HEK293 (cell line): Measurements from ENCODE around the gene SART1.

Source experiments
- CTCF ChIA-PET: fragments of 350-600 bp; formaldehyde crosslinking; extraction: SDS; loops from one replicate; lab custom pipeline; 2021; ENCODE audit warnings: antibody characterized with exemption; lab: Yijun Ruan, JAX
- POLR2A ChIA-PET: fragments of 300-600 bp; formaldehyde crosslinking; extraction: SDS; loops from one replicate; lab custom pipeline; 2020; ENCODE audit warnings: antibody characterized with exemption, inconsistent platforms; lab: Yijun Ruan, JAX
- H3K27ac ChIP-seq: fragments of 200-500 bp; sonication (Bioruptor generic); 2 replicates; pipeline ENCODE4 v1.5.1; 2014; ENCODE audit warnings: low read depth, low read length, control low read depth, inconsistent platforms; ENCODE audit errors: extremely low read depth
- H3K36me3 ChIP-seq, 2 experiments: fragments of 200-500 bp in 1 of 2; sonication (Bioruptor generic) in 1 of 2; 1 replicate in 1 of 2; 2 replicates in 1 of 2; pipeline ENCODE4 v1.5.1; 2014 to 2017; ENCODE audit warnings: inconsistent platforms in 2 of 2, low read length in 2 of 2; ENCODE audit not compliant: control insufficient read depth in 2 of 2, insufficient read depth in 1 of 2
- H3K4me1 ChIP-seq: fragments of 200-500 bp; sonication (Bioruptor generic); 2 replicates; pipeline ENCODE4 v1.5.1; 2014; ENCODE audit warnings: mild to moderate bottlenecking, low read length, inconsistent platforms; ENCODE audit not compliant: control insufficient read depth, insufficient read depth
- H3K4me3 ChIP-seq: 2 replicates; pipeline ENCODE4 v1.5.1; 2011; ENCODE audit warnings: low read depth, mild to moderate bottlenecking, control low read depth, low read length, moderate library complexity
- H3K9me3 ChIP-seq: fragments of 200-500 bp; sonication (Bioruptor generic); 2 replicates; pipeline ENCODE4 v1.5.1; 2014; ENCODE audit warnings: low read depth, low read length, inconsistent platforms; ENCODE audit not compliant: control insufficient read depth, insufficient read depth
- GFI1B ChIP-seq: fragments of 450-650 bp; formaldehyde crosslinking; IDR thresholded peaks from 2 replicates; pipeline ENCODE4 v1.5.1; 2016; ENCODE audit warnings: missing biosample characterization, missing genetic modification characterization
- SCRT2 ChIP-seq: fragments of 450-650 bp; formaldehyde crosslinking; IDR thresholded peaks from 2 replicates; pipeline ENCODE4 v1.5.1; 2016; ENCODE audit warnings: missing biosample characterization, missing genetic modification characterization
- SP7 ChIP-seq: fragments of 450-650 bp; formaldehyde crosslinking; IDR thresholded peaks from 2 replicates; pipeline ENCODE4 v1.5.1; 2016; ENCODE audit warnings: missing biosample characterization, missing genetic modification characterization
- ZBTB7A ChIP-seq: fragments of 450-650 bp; formaldehyde crosslinking; IDR thresholded peaks from 2 replicates; pipeline ENCODE4 v1.5.1; 2016; ENCODE audit warnings: low read depth, missing biosample characterization, missing genetic modification characterization
- ZFP37 ChIP-seq: fragments of 450-650 bp; formaldehyde crosslinking; IDR thresholded peaks from 2 replicates; pipeline ENCODE4 v1.5.1; 2016; ENCODE audit warnings: missing biosample characterization, missing genetic modification characterization
- ZIC2 ChIP-seq: fragments of 450-650 bp; formaldehyde crosslinking; IDR thresholded peaks from 2 replicates; pipeline ENCODE4 v1.5.1; 2016; ENCODE audit warnings: missing biosample characterization, missing genetic modification characterization
- ZNF140 ChIP-seq: fragments of 450-650 bp; formaldehyde crosslinking; IDR thresholded peaks from 2 replicates; pipeline ENCODE4 v1.5.1; 2016; ENCODE audit warnings: missing biosample characterization, missing genetic modification characterization
- ZNF202 ChIP-seq: fragments of 450-650 bp; formaldehyde crosslinking; IDR thresholded peaks from 2 replicates; pipeline ENCODE4 v1.5.1; 2016; ENCODE audit warnings: missing biosample characterization, missing genetic modification characterization, borderline replicate concordance
- ZNF473 ChIP-seq: fragments of 450-650 bp; formaldehyde crosslinking; IDR thresholded peaks from 2 replicates; pipeline ENCODE4 v1.5.1; 2017; ENCODE audit warnings: missing biosample characterization, missing genetic modification characterization
- ZNF48 ChIP-seq: fragments of 450-650 bp; formaldehyde crosslinking; IDR thresholded peaks from 2 replicates; pipeline ENCODE4 v1.5.1; 2016; ENCODE audit warnings: missing biosample characterization, missing genetic modification characterization
- ZNF529 ChIP-seq: fragments of 450-650 bp; formaldehyde crosslinking; IDR thresholded peaks from 2 replicates; pipeline ENCODE4 v1.5.1; 2017; ENCODE audit warnings: missing genetic modification characterization, missing biosample characterization; ENCODE audit not compliant: insufficient replicate concordance
- ZNF768 ChIP-seq: fragments of 450-650 bp; formaldehyde crosslinking; IDR thresholded peaks from 2 replicates; pipeline ENCODE4 v1.5.1; 2018; ENCODE audit warnings: missing biosample characterization, mild to moderate bottlenecking, missing genetic modification characterization
- ZNF776 ChIP-seq: fragments of 450-650 bp; formaldehyde crosslinking; IDR thresholded peaks from 2 replicates; pipeline ENCODE4 v1.5.0; 2017; ENCODE audit warnings: missing biosample characterization, missing genetic modification characterization, borderline replicate concordance
- TF ChIP-seq, protein P1 (sequence below): fragments of 450-650 bp; formaldehyde crosslinking; IDR thresholded peaks from 2 replicates; pipeline ENCODE4 v1.5.1; 2016; ENCODE audit warnings: missing biosample characterization, missing genetic modification characterization
- TF ChIP-seq, protein P2 (sequence below): fragments of 450-650 bp; formaldehyde crosslinking; IDR thresholded peaks from 2 replicates; pipeline ENCODE4 v1.5.1; 2016; ENCODE audit warnings: missing biosample characterization, missing genetic modification characterization
- TF ChIP-seq, protein P3 (sequence below): fragments of 450-650 bp; formaldehyde crosslinking; IDR thresholded peaks from 2 replicates; pipeline ENCODE4 v1.5.1; 2016; ENCODE audit warnings: missing biosample characterization, missing genetic modification characterization
- TF ChIP-seq, protein P4 (sequence below): fragments of 450-650 bp; formaldehyde crosslinking; IDR thresholded peaks from 2 replicates; pipeline ENCODE4 v1.5.1; 2016; ENCODE audit warnings: missing biosample characterization, missing genetic modification characterization
- TF ChIP-seq, protein P5 (sequence below): IDR thresholded peaks from 2 replicates; pipeline ENCODE4 v1.6.1; 2011; ENCODE audit warnings: mild to moderate bottlenecking, low read depth, low read length, borderline replicate concordance
- TF ChIP-seq, protein P6 (sequence below): fragments of 450-650 bp; formaldehyde crosslinking; optimal IDR thresholded peaks from 2 replicates; pipeline ENCODE3; 2016; ENCODE audit warnings: missing biosample characterization, mild to moderate bottlenecking, missing genetic modification characterization
- TF ChIP-seq, protein P7 (sequence below): fragments of 450-650 bp; formaldehyde crosslinking; IDR thresholded peaks from 2 replicates; pipeline ENCODE4 v1.5.1; 2016; ENCODE audit warnings: missing biosample characterization, missing genetic modification characterization

Gene SART1

DNA sequence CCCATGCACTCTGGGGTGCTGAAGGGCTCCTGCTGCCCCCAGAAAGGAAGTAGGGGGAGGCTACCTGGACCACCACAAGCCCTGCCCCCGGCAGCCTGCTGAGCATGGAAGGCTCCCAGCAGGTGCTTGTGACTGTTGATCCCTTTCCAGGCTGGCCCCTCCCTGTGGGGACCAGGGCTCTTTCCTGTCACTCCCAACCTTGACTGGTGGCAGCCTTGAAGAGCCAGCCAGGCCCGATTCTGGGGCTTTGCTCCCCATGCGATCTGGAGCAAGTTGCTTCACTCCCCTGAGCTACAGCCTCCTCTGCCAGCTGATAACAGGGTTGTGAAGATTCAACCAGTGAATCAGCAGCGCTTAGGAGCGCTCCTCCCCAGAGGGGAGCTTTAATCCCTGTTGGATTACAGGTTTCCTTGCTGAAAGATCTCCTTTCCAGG is 45.7 kb downstream of the SART1 start:
- Histone ChIP-seq H3K27ac (no peak overlapping the region), H3K4me3 (no peak overlapping the region), H3K4me1 (no peaks in the 10 kb centered on the region), H3K36me3 (peaks cover 0 to 31% of the 10 kb centered on the region in 2 experiments; a peak in 1 of 3 replicates), H3K9me3 (no peaks in the 10 kb centered on the region)
- ChIA-PET CTCF (interaction anchor here (0.6 to 2.2 kb wide), 5 partner anchors 15 to 185 kb away, joined by 3 to 11 read pairs (median 3); partner anchors contain the start of gene MUS81), POLR2A (no interaction called here)
- TF ChIP-seq ZIC2 (peak; percentile 61), SP7 (tag by site-specific recombination) (peak; percentile 53; the same call in 1 of the 2 replicates), GFI1B (tag by site-specific recombination) (no peak), ZNF776 (tag by site-specific recombination) (no peak), SCRT2 (no peak), ZNF473 (tag by site-specific recombination) (no peak)
- TF ChIP-seq, protein P1, sequence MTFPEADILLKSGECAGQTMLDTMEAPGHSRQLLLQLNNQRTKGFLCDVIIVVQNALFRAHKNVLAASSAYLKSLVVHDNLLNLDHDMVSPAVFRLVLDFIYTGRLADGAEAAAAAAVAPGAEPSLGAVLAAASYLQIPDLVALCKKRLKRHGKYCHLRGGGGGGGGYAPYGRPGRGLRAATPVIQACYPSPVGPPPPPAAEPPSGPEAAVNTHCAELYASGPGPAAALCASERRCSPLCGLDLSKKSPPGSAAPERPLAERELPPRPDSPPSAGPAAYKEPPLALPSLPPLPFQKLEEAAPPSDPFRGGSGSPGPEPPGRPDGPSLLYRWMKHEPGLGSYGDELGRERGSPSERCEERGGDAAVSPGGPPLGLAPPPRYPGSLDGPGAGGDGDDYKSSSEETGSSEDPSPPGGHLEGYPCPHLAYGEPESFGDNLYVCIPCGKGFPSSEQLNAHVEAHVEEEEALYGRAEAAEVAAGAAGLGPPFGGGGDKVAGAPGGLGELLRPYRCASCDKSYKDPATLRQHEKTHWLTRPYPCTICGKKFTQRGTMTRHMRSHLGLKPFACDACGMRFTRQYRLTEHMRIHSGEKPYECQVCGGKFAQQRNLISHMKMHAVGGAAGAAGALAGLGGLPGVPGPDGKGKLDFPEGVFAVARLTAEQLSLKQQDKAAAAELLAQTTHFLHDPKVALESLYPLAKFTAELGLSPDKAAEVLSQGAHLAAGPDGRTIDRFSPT = no peak
- TF ChIP-seq, protein P2, sequence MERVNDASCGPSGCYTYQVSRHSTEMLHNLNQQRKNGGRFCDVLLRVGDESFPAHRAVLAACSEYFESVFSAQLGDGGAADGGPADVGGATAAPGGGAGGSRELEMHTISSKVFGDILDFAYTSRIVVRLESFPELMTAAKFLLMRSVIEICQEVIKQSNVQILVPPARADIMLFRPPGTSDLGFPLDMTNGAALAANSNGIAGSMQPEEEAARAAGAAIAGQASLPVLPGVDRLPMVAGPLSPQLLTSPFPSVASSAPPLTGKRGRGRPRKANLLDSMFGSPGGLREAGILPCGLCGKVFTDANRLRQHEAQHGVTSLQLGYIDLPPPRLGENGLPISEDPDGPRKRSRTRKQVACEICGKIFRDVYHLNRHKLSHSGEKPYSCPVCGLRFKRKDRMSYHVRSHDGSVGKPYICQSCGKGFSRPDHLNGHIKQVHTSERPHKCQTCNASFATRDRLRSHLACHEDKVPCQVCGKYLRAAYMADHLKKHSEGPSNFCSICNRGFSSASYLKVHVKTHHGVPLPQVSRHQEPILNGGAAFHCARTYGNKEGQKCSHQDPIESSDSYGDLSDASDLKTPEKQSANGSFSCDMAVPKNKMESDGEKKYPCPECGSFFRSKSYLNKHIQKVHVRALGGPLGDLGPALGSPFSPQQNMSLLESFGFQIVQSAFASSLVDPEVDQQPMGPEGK (tag by site-specific recombination) = 0 out of 2 replicates have a peak, but pooled peaks have one; percentile 21

DNA sequence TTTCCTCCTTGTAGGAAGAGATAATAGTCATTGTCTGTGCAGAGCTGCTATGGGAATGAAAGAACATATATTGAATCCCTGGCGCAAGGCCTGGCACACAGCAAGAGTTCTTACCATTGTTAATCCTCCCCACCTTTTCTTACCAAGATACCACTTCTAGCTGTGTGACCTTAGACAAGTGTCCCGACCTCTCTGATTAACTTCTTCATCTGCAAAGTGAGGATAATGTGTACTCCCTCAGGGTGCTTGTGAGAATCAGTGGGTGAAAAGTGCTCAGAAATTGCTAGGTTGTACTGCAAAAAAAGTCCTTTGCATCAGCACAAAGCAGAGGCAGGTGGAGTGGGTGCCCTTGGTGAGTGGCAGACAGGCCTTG is 46.5 kb downstream of the SART1 start:
- H3K4me3 ChIP-seq = no peak overlapping the region
- no peaks in the 10 kb centered on the region for H3K4me1 ChIP-seq
- ChIA-PET POLR2A (interaction anchor here (1.2 to 1.4 kb wide), 2 partner anchors 149 to 150 kb away, joined by 3 to 4 read pairs; no protein-coding TSS in a partner anchor), CTCF (interaction anchor here (0.9 to 2.2 kb wide), 4 partner anchors 14 to 166 kb away, joined by 3 to 11 read pairs (median 8); no protein-coding TSS in a partner anchor)
- H3K27ac ChIP-seq = no peak overlapping the region
- no peaks in the 10 kb centered on the region for H3K9me3 ChIP-seq
- H3K36me3 ChIP-seq = peaks cover 0 to 31% of the 10 kb centered on the region in 2 experiments; a peak in 1 of 3 replicates
- TF ChIP-seq ZNF140 (tag by site-specific recombination) (no peak), ZNF768 (tag by site-specific recombination) (peak; percentile 86)
- TF ChIP-seq, protein P3, sequence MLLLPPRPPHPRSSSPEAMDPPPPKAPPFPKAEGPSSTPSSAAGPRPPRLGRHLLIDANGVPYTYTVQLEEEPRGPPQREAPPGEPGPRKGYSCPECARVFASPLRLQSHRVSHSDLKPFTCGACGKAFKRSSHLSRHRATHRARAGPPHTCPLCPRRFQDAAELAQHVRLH (tag by site-specific recombination) = 0 out of 2 replicates have a peak, but pooled peaks have one; percentile 43
- TF ChIP-seq, protein P4, sequence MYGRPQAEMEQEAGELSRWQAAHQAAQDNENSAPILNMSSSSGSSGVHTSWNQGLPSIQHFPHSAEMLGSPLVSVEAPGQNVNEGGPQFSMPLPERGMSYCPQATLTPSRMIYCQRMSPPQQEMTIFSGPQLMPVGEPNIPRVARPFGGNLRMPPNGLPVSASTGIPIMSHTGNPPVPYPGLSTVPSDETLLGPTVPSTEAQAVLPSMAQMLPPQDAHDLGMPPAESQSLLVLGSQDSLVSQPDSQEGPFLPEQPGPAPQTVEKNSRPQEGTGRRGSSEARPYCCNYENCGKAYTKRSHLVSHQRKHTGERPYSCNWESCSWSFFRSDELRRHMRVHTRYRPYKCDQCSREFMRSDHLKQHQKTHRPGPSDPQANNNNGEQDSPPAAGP = no peak

DNA sequence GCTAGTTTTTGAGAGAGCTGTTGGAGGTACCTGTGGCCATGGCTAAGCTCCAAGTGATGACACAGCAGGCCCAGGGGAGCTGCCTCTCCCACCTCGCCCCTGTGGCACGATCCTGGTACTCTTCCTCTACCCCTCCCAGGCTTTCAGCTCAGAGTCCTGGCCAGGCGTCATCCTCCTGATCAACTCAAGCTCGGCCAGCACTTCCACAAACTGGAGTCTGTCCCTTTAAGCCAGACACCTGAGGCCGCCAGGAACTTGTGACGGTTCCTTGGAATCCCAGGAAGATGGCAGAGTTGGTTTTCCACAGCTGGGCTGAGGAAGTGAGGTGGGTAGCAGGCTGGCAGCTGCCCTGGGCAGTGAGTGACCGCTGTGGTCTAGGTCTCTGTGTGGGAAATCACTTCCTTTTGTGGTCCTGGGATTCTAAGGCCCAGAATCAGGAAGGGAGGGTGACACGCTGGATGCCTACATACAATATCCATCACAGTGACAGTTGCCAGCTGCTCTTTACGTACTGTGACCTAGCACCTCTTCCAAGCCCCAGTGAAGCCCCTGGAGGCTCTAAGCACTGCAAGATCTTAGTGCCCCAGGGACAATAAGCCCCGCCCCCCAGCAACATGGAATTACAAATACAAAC is 47.1 kb downstream of the SART1 start:
- POLR2A ChIA-PET = interaction anchor here (0.6 to 1.4 kb wide), 6 partner anchors 11 to 150 kb away, joined by 3 to 4 read pairs (median 4); no protein-coding TSS in a partner anchor
- peaks cover 0 to 27% of the 10 kb centered on the region in 2 experiments; a peak in 1 of 3 replicates for H3K36me3 ChIP-seq
- no peaks in the 10 kb centered on the region for H3K9me3 ChIP-seq
- no peak overlapping the region for H3K4me3 ChIP-seq
- H3K4me1 ChIP-seq = no peaks in the 10 kb centered on the region
- CTCF ChIA-PET = interaction anchor here (0.5 to 2.2 kb wide), 7 partner anchors 9 to 436 kb away, joined by 3 to 11 read pairs (median 6); no protein-coding TSS in a partner anchor
- no peak overlapping the region for H3K27ac ChIP-seq
- TF ChIP-seq ZNF48 (tag by site-specific recombination) (no peak), ZBTB7A (tag by site-specific recombination) (no peak), ZFP37 (no peak), ZNF529 (tag by site-specific recombination) (no peak), ZNF202 (tag by site-specific recombination) (no peak)
- TF ChIP-seq, protein P5, sequence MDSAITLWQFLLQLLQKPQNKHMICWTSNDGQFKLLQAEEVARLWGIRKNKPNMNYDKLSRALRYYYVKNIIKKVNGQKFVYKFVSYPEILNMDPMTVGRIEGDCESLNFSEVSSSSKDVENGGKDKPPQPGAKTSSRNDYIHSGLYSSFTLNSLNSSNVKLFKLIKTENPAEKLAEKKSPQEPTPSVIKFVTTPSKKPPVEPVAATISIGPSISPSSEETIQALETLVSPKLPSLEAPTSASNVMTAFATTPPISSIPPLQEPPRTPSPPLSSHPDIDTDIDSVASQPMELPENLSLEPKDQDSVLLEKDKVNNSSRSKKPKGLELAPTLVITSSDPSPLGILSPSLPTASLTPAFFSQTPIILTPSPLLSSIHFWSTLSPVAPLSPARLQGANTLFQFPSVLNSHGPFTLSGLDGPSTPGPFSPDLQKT = no peak
- TF ChIP-seq, protein P6, sequence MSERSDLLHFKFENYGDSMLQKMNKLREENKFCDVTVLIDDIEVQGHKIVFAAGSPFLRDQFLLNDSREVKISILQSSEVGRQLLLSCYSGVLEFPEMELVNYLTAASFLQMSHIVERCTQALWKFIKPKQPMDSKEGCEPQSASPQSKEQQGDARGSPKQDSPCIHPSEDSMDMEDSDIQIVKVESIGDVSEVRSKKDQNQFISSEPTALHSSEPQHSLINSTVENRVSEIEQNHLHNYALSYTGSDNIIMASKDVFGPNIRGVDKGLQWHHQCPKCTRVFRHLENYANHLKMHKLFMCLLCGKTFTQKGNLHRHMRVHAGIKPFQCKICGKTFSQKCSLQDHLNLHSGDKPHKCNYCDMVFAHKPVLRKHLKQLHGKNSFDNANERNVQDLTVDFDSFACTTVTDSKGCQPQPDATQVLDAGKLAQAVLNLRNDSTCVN (tag by site-specific recombination) = no peak
- TF ChIP-seq, protein P7, sequence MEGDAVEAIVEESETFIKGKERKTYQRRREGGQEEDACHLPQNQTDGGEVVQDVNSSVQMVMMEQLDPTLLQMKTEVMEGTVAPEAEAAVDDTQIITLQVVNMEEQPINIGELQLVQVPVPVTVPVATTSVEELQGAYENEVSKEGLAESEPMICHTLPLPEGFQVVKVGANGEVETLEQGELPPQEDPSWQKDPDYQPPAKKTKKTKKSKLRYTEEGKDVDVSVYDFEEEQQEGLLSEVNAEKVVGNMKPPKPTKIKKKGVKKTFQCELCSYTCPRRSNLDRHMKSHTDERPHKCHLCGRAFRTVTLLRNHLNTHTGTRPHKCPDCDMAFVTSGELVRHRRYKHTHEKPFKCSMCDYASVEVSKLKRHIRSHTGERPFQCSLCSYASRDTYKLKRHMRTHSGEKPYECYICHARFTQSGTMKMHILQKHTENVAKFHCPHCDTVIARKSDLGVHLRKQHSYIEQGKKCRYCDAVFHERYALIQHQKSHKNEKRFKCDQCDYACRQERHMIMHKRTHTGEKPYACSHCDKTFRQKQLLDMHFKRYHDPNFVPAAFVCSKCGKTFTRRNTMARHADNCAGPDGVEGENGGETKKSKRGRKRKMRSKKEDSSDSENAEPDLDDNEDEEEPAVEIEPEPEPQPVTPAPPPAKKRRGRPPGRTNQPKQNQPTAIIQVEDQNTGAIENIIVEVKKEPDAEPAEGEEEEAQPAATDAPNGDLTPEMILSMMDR (tag by site-specific recombination) = no peak
